Stimulated activated CD4-positive, alpha-beta T cell treated with anti-CD3 and anti-CD28 coated beads, Interleukin-4, amount 100 ng/mL, for 48 hours (primary cell): Measurements from ENCODE around the gene KIAA1671.

ENCODE experiments used
- DNase-seq, 2 donors: peaks; one replicate each; pipeline ENCODE4 v3.0.0-alpha.2; 2020; ENCODE audit warnings: low read depth in 2 of 2

Gene KIAA1671

GRCh38 chr22:24952837-24953383 is 394 bp downstream of the KIAA1671 start:
- no peak for DNase-seq

- no peak for DNase-seq
Observed at GRCh38 chr22:24953384-24954113, 1.0 kb downstream of the KIAA1671 start.

DNA sequence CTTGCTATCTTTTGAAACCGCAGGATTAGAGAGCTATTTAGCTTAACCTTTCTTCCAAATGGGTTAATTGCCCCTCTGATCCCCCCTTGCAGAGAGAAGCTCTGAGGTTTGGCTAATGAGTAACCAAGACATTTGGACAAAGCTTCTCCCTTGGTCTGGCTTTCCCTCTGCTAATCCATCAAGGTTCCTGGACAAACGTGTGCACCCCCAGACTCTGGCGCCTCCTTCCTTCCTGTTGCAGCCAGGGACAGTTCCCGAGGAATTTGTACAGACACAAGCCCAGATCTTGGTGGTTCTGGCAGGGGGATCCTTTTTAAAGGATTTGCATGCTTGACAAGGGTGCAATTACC is 1.6 kb downstream of the KIAA1671 start:
- DNase-seq, result no peak

- no peak for DNase-seq
Observed at GRCh38 chr22:24954856-24955255, 2.3 kb downstream of the KIAA1671 start.

DNA sequence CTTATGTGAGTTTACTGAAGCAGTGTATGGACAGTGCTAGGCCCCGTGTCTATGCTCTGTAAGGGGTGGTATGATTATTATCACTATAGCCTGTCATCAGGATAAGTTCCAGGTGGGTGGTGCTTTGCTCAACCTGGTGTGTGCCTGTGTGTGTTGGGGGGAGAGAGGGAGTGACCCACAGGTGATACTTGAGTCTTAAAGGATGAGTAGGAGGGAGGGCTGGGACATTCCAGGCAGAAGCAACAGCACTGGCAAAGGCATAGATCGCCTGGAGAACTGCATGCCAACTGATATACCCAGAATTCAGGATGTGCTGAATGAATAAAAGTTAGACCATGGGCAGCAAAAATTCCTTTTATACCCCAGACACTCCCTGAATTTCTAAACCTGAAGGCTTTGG is 4.5 kb downstream of the KIAA1671 start:
- DNase-seq, result no peak

DNA sequence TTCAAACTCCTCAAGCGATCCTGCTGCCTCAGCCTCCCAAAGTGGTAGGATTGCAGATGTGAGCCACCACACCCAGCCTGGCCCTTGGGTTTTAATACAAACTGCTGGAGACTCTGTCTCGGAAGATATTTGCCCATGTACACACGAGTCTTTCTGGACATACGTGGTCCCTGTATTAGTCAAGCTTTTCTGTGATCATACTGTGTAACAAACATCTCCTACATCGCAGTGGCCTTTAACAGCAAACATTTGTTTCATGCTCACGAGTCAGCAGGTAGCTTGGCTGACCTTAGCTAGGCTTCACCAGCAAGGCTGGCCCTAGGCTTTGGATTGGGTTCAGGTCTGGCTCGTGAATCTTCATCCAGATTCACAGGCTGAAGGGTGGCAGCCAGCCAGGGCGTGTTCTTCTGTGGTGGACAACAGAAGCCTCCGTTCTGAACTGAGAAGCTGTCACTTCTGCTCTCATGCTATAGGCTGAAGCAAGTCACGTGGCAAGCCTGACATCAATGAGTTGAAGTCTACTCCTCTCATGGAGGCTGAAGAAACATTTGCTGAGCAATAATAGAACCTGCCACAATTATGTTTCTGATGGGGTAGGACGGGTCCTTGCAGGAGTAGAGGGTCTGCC is 8.8 kb downstream of the KIAA1671 start:
- no peak for DNase-seq

DNA sequence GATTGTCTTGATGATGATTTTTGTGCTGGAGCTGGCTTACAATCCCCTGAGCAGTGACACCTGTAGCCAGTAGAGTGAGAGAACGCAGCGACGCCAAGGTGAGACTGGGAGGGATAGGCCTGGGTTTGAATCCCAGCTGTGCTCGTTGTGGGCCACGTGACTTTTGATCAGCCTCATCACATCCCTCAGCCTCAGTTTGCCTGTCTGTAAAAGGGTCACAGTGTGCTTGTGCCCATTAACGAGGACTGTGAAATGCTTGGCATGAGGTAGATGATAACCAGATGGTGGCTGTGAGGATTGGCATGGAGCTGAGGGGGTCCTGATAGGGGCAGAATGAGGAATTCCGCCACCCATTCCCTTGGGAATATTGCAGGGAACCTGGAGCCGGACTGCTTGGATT is 9.6 kb downstream of the KIAA1671 start:
- DNase-seq, result no peak

- no peak for DNase-seq
Observed at GRCh38 chr22:24962835-24963234, 10.3 kb downstream of the KIAA1671 start.

DNA sequence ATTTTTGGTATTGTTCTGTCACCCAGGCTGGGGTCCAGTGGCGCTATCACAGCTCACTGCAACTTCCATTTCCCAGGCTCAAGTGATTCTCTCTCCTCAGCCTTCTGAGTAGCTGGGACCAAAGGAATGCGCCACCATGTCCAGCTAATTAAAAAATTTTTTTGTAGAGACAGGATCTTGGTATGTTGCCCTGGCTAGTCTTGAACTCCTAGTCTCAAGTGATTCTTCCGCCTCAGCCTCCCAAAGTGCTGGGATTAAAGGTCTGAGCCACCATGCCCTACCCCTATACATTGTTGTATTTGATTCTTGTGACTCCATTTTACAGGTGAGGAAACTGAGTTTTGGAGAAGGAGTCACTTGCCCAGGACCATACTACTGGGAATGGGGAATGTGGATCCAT is 11.9 kb downstream of the KIAA1671 start:
- no peak for DNase-seq

DNA sequence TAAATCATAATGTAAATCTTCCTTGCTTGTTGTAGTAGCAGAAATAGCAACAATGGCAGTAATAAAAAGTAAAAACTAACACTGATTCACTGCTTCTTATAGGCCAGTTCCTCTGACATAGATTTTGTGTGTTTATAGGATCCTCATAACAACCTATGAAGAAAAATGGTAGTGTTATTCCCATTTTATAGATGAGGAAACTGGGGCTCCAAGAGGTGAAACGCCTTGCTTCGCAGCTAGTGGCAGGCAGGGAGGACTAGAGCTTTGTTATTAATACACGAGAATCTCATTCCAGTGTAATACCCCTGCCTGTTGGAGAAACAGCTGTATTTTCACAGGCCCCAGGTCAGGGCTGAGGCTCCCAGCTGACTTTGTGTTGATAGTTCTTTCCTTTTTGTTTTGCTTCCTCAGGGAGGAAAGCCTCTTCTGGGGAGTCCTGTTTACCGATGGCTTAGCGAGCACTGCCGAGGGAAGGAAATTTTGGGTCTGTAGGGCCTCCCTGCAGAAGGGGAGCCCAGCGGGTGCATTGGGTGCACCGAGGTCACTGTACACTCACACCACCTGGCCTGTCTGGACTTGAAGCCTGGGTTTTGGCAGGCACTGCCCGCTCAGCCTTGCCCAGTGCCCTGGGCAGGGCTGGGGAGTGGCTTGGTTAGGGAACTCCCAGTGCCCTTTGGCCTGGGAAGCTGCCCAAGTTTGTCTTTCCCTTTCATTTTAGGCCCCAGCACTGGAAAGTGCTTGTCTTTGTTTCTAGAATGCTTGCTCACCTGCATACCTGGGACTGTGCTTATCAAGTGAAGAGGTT is 13.5 kb downstream of the KIAA1671 start:
- no peak for DNase-seq

DNA sequence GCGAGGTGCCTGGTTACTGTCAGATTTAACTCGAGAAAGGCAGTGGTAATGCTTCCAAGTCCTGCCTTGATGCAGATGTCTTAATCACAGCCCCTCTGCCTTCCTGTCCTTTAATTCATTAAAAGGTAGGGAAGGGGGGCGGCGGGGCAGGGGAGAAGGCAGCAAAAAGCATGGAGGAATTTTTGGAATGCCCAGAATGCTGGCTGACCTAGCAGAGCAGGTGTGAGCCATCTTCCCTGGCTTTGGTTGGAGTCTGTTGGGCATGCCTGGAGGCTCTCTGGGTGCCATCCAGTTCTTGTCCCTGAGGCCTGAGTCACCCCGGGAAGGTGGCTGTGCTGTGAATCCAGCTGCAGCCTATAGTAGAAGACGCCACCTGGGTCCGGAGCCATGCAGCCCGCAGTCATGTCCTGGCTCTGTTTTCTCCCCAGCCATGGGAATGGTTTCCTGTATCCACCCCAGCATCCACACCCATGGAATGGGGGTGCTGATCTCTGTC is 15.6 kb downstream of the KIAA1671 start:
- no peak for DNase-seq

- DNase-seq, result no peak
Observed at GRCh38 chr22:24969560-24970301, 17.2 kb downstream of the KIAA1671 start.

GRCh38 chr22:24972369-24972768 is 19.9 kb downstream of the KIAA1671 start:
- no peak for DNase-seq

DNA sequence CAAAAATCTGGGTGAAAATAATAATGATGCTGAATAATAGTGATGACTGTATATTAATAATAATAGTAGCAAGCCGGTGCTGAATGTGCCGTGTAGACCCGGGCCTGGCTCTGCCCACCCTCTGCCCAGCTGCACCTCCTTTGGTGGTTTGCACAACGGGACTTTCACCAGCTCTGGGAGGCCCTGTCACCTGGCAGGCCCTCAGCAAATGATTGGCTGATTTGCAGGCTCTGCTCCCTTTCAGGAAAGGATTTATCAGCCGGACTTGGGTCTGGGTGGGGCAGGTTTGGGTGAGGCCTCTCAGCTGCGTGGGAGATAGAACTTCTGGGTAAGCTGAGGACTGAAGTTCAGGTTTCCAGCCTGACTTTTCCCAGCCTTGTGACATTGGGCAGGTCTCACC is 21.4 kb downstream of the KIAA1671 start:
- no peak for DNase-seq

GRCh38 chr22:24975125-24975640 is 22.7 kb downstream of the KIAA1671 start:
- DNase-seq, result no peak

DNA sequence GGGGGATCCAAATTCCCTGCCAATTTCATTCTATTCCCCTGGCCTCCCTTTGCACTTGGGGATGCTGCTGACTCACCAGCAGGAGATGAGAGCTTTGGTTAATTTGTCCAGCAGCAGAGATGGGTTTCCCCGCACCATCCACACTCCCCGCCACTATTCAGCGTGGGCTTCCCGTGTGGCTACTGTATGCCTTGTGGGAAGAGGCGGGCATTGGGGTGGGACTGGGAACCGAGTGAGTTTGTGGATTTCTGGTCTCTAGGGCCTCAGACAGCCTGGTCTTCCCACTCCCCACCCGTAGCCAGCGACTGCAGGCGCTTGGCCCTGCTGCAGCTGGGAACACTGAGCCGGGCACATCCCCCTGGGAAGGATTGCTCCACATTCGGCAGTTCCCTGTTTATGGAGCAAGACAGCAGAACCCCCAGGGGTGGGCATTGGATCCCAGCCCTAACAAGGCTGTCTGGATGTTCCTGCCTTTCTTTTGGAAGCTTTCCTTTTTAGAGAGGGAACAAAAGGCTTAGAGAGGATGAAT is 23.4 kb downstream of the KIAA1671 start:
- DNase-seq, result no peak

- DNase-seq, result no peak
Observed at GRCh38 chr22:24976442-24977218, 24.1 kb downstream of the KIAA1671 start.

DNA sequence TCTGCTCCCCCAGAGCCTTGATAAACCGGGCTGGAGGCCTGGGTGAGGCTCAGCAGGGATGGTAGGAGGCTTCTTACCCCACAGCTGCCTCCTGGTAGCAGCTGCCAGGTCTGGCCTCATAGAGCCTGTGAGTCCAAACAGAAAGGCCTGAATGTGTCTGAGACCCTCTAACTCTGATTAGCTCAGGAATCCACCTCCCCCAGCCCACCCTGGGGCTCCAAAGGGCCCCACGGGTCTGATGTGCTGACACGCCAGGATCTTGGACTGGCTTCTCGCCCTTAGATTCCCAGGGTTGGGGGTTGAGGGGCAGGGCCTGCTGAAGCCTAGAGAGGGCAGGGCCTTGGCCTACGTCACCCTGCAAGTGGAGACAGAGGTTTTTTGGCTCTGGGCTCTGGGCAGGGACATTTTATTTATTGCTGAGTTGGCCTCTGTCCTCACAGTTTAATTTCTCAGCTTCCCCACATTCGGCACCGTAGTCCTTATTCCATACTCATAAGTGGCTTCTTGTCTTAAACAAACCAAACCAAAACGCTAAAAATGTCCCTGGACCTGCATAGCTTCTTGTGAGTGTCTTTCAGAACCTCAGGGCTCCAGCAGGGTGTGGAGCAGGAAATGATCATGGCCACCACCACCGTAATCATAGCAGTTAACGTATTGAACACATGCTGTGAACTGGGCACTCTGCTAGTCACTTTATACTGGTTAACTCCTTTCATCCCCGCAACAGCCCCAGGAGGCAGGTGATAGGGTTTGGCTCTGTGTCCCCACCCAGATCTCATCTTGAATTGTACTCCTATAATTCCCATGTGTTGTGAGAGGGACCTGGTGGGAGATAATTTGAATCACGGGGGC is 25.1 kb downstream of the KIAA1671 start:
- DNase-seq, result no peak

DNA sequence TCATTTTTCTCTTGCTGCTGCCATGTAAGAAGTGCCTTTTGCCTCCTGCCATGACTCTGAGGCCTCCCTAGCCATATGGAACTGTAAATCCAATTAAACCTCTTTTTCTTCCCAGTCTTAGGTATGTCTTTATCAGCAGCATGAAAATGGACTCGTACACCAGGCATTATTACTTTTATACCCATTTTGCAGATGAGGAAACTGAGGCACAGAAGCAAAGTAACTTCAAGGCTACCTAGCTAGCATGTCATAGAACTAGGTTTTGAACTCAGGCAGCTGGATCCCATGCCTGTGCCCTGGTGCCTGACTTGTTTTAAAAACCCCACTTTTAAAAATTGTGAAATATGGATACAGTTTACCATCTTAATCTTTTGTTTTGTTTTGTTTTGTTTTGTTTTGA is 25.8 kb downstream of the KIAA1671 start:
- no peak for DNase-seq

GRCh38 chr22:24981066-24981465 is 28.6 kb downstream of the KIAA1671 start:
- DNase-seq, result no peak
